Cortex of kidney (tissue), 1 donor: ENCODE results near the gene CHRDL2.

Experiments
- DNase-seq: peaks from one replicate; lab custom pipeline; 2025; lab: John Stamatoyannopoulos, UW

The CHRDL2 gene

GRCh38 chr11:74685338-74685737, 45.9 kb downstream of the CHRDL2 start:
- DNase-seq: no peak

- no peak for DNase-seq
Observed at GRCh38 chr11:74684661-74685060, 46.6 kb downstream of the CHRDL2 start.

- no peak for DNase-seq
Observed at GRCh38 chr11:74683941-74684481, 47.2 kb downstream of the CHRDL2 start.

GRCh38 chr11:74683279-74683871, 47.9 kb downstream of the CHRDL2 start:
- DNase-seq: no peak

GRCh38 chr11:74682731-74683278, 48.4 kb downstream of the CHRDL2 start:
- no peak for DNase-seq

GRCh38 chr11:74681686-74682651, 49.3 kb downstream of the CHRDL2 start:
- no peak for DNase-seq

- no peak for DNase-seq
Observed at GRCh38 chr11:74680703-74681531, 50.3 kb downstream of the CHRDL2 start.

GRCh38 chr11:74680035-74680671, 51.1 kb downstream of the CHRDL2 start:
- no peak for DNase-seq

- no peak for DNase-seq
Observed at GRCh38 chr11:74679513-74679865, 51.7 kb downstream of the CHRDL2 start.

- DNase-seq: no peak
Observed at GRCh38 chr11:74678591-74679512, 52.4 kb downstream of the CHRDL2 start.

GRCh38 chr11:74678041-74678440, 53.2 kb downstream of the CHRDL2 start:
- DNase-seq: no peak

GRCh38 chr11:74677131-74677530, 54.1 kb downstream of the CHRDL2 start:
- no peak for DNase-seq

GRCh38 chr11:74676596-74676995, 54.6 kb downstream of the CHRDL2 start:
- DNase-seq: no peak

- DNase-seq: no peak
Observed at GRCh38 chr11:74675761-74676160, 55.5 kb downstream of the CHRDL2 start.

GRCh38 chr11:74673693-74674360, 57.4 kb downstream of the CHRDL2 start:
- no peak for DNase-seq

GRCh38 chr11:74672956-74673692, 58.1 kb downstream of the CHRDL2 start:
- DNase-seq: no peak

- DNase-seq: no peak
Observed at GRCh38 chr11:74672332-74672955, 58.8 kb downstream of the CHRDL2 start.

- no peak for DNase-seq
Observed at GRCh38 chr11:74671520-74672196, 59.6 kb downstream of the CHRDL2 start.
